C4-2B (cell line): Measurements from ENCODE around the gene OR1F1.

Experiments used
- H3K27ac ChIP-seq: fragments of 450-650 bp; 2 replicates; pipeline ENCODE4 v1.5.1; 2017
- CTCF ChIP-seq: fragments of 450-650 bp; conservative IDR thresholded peaks from 2 replicates; pipeline ENCODE4 v1.5.1; 2017; ENCODE audit warnings: mild to moderate bottlenecking
- ZFX ChIP-seq: fragments of 450-650 bp; IDR thresholded peaks from 2 replicates; pipeline ENCODE4 v1.6.1; 2017

OR1F1 gene

GRCh38 chr16:3142770-3143169, 45.2 kb upstream of the OR1F1 start:
- no peak for TF ChIP-seq ZFX
- TF ChIP-seq CTCF: no peak

GRCh38 chr16:3143189-3143588, 44.8 kb upstream of the OR1F1 start:
- TF ChIP-seq CTCF: no peak
- TF ChIP-seq ZFX: no peak
- no peak overlapping the region for H3K27ac ChIP-seq

More at GRCh38 chr16:3142770-3143169, 45.2 kb upstream of the OR1F1 start:
- no peak overlapping the region for H3K27ac ChIP-seq

DNA sequence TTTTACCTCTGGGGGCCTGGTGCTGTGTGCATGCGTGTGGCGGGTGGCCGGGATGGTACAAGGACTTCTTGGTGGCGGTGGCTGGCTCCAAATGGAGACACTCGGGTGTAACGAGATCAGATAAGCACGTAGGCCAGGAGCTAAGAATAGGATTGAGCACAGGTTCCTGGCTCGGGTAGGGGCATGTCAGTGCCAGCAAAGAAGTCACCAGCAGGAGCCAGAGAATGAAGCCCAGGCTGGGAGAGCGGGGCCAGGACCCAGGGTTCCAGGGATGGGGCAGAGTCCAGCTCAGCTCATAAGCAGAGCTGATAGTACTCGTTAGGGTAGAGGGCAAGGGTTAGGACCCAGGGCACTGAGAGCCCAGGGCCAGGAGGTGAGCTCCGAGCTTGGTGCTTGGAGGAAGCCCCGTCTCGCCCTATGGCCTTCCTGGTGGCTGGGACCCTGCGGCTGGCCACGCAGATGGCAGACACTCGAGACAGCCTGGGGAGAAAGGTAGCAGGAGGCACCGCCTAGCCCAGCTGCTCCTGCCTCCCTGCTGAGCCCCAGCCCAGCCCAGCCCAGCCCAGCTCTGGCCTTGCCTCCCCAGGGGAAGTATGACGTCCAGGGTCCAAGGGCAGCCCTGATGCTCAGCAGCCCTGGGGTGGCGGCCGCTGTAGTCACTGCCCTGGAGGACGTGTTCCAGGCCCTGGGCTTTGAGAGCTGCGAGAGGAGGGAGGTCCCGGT, 44.2 kb upstream of the OR1F1 start:
- no peak overlapping the region for H3K27ac ChIP-seq
- TF ChIP-seq CTCF (no peak), ZFX (no peak)

DNA sequence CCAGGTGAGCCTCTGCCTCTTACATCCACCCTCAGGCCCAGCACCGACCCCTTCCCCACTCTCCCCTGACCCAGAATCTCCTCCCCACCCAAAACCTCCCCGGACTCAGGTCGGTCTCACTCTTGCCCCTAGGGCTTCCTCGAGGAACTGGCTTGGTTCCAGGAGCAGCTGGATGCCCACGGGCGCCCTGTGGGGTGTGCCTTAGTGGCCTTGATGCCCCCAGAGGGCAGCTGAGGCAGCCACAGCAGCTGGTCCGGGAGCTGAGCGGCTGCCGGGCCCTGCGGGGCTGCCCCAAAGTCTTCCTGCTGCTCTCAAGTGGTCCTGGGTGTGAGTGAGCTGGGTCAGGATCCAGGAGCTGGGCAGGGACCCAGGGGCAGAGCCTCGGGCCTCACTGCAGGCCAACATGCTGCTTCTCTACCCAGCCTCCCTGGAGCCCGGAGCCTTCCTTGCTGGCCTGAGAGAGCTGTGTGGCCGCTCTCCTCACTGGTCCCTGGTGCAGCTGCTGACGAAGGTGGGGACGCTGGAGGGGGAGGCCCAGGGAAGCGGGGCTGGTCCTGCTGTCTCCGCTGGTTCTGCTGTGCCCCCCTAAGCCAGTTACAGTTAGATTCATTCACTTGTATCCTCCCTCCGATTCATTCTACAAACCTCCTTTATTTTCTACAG, 43.6 kb upstream of the OR1F1 start:
- no peak overlapping the region for H3K27ac ChIP-seq
- no peak for TF ChIP-seq CTCF
- TF ChIP-seq ZFX: no peak

GRCh38 chr16:3145151-3145550, 42.9 kb upstream of the OR1F1 start:
- TF ChIP-seq ZFX: no peak
- TF ChIP-seq CTCF: no peak
- H3K27ac ChIP-seq: no peak overlapping the region

- TF ChIP-seq CTCF (no peak), ZFX (no peak)
- H3K27ac ChIP-seq: no peak overlapping the region
These were observed 42.3 kb upstream of the OR1F1 start for GRCh38 chr16:3145660-3146059.

- TF ChIP-seq ZFX (no peak), CTCF (no peak)
- no peak overlapping the region for H3K27ac ChIP-seq
These were observed 40.8 kb upstream of the OR1F1 start for GRCh38 chr16:3147046-3147756.
